ENCODE results near the gene FAM50B. TPM values are rescaled to one million over a fixed set of nuclear protein-coding genes. Genes with fewer than 3 reads are reported as not detected.

Gene FAM50B
- total and polyA plus RNA-seq, 2 of the 4 experiments (the other 2 are of a cell fraction) = 4.1 to 7.4 TPM

DNA sequence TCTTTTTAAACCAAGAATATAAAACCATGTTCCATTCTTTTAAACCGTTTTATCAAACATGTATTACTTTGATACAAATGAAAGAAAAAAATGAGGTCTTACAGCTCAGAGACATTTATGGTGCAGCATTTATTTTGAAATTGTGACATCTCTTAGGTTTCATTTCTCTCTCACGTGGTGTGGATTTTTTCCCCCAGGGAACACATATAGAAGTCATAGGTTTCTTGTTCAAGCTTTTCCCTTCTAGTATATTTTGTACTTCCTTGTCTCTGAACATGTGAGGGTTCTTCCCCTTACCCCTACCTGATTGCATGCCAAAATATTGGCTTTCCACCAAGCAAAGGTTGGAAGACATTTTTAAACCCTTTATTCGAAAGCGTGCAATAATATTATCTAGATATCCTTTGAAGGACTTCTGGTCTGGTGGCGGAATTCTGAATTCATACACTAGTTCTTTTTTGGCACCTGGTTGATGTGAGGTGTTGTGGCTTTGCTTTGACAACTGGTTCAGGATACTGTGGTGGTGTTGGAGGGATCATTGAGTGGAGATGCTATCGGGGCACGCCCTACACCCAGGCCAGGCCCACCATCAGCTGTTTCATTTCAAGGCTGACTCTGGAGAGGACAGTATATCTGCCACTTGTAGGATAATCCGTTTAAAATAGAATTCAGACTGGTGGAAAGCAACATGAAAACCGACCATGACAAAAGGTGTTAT lies 5.6 kb upstream of the FAM50B start:
- Histone ChIP-seq H3K9ac (ENCODE audit: low read depth, low read length) (peak overlapping the region; percentile 63; the same call in 1 of the 2 replicates), H3K23ac (ENCODE audit: low read depth, low read length) (peak overlapping the region; percentile 97), H2BK15ac (ENCODE audit: low read depth, low read length) (peak overlapping the region; percentile 96), H3K9me3 (ENCODE audit: control insufficient read depth, insufficient read depth, low read length) (no peaks in the 10 kb centered on the region), H3K18ac (ENCODE audit: low read depth, low read length) (peak overlapping the region; percentile 97), H3K4ac (ENCODE audit: low read depth, low read length) (peak overlapping the region; percentile 100), H3K4me2 (ENCODE audit: low read depth, low read length) (peak overlapping the region; percentile 94), H3K27ac (ENCODE audit: insufficient read depth, low read length) (peak overlapping the region; percentile 96), H3K56ac (ENCODE audit: extremely low read depth, insufficient read depth, low read length) (peak overlapping the region; percentile 98), H3K4me3 (ENCODE audit: insufficient read depth, low read depth, low read length) (peak overlapping the region; percentile 7; the same call in 1 of the 2 replicates), H3K14ac (replicated peaks; ENCODE audit: low read depth, low read length) (peak overlapping the region; percentile 97), H2AFZ (replicated peaks; ENCODE audit: low read length, poor library complexity) (peak overlapping the region; percentile 85), H2BK20ac (ENCODE audit: low read depth, low read length) (peak overlapping the region; percentile 100), H2BK5ac (ENCODE audit: low read depth, low read length, poor library complexity, severe bottlenecking) (peak overlapping the region; percentile 98), H3K4me1 (ENCODE audit: control insufficient read depth, insufficient read depth, low read length) (peaks cover 24% of the 10 kb centered on the region), H4K91ac (ENCODE audit: insufficient read depth, low read depth, low read length) (peak overlapping the region; percentile 99), H3K36me3 (ENCODE audit: control insufficient read depth, insufficient read depth, low read length) (no peaks in the 10 kb centered on the region), H4K20me1 (ENCODE audit: insufficient read depth, low read length) (no peaks in the 10 kb centered on the region), H2AK5ac (ENCODE audit: low read depth, low read length) (peak overlapping the region; percentile 100), H2BK120ac (ENCODE audit: low read depth, low read length) (peak overlapping the region; percentile 100), H3K9me1 (ENCODE audit: insufficient read depth, low read length) (peaks cover 17% of the 10 kb centered on the region), H4K5ac (ENCODE audit: low read depth, low read length) (peak overlapping the region; percentile 97), H3K79me1 (ENCODE audit: low read depth in 1 of 2, low read length in 2 of 2) (peaks cover 0 to 14% of the 10 kb centered on the region in 2 experiments; a peak in 1 of 4 replicates), H2AK9ac (replicated peaks; ENCODE audit: low read depth, low read length, poor library complexity) (peak overlapping the region; percentile 95), H4K8ac (ENCODE audit: low read depth in 2 of 2, low read length in 2 of 2) (peak overlapping the region; percentile 88 to 98), H3K27me3 (ENCODE audit: control insufficient read depth, insufficient read depth, low read length) (no peaks in the 10 kb centered on the region)
- POLR2A ChIA-PET (ENCODE audit: unreplicated experiment) = interaction anchor here (1.6 kb wide), 1 partner anchor 18 kb away, joined by 6 read pairs; no protein-coding TSS in a partner anchor
- in situ Hi-C loops (cut with MboI; ENCODE audit: low sequenced_read_pairs) = no loop called here
- ATAC-seq (ENCODE audit: low read depth) (peak; percentile 53), DNase-seq (no peak)
- WGBS, 2 experiments (ENCODE audit: extremely low coverage in 2 of 2, insufficient read length in 1 of 2) = no CpG with 5 or more reads among the region's 9 CpGs
- dilution Hi-C loops (cut with HindIII; ENCODE audit: low sequenced_read_pairs, unreplicated experiment) = no loop called here
- intact Hi-C loops (cut with micrococcal nuclease) = loop anchor here (5.0 kb wide), 1 partner anchor 36 kb away; no protein-coding TSS in a partner anchor
- CTCF ChIA-PET = interaction anchor here (0.7 to 1.4 kb wide), 2 partner anchors 135 to 164 kb away, joined by 3 to 5 read pairs; no protein-coding TSS in a partner anchor
- no peak for TF ChIP-seq RAD21 (IDR thresholded peaks at IDR 0.05; ENCODE audit: low read length)
- TF ChIP-seq FOS (IDR thresholded peaks at IDR 0.05; ENCODE audit: low read depth, low read length) = no peak
- TF ChIP-seq RFX5 (IDR thresholded peaks at IDR 0.05; ENCODE audit: low read depth, low read length) = no peak
- BruUV-seq (replicated peaks) = no TSS peak

Measured in IMR-90 (cell line).